Pancreas (tissue), 10 donors: ENCODE results near the gene DGLUCY. TPM values are rescaled to one million over a fixed set of nuclear protein-coding genes. Genes with fewer than 3 reads are reported as not detected.

ENCODE experiments used
- ATAC-seq, 4 donors: fragments of 200-7000 bp; cut with Tn5 transposase; one replicate each; pipeline versions ENCODE4 v1.8.0 to v1.9.1; 2020; ENCODE audit warnings: mild to moderate bottlenecking in 4 of 4, moderate library complexity in 4 of 4
- DNase-seq, 6 donors: peaks; one replicate each; pipeline ENCODE4 v3.0.0-alpha.2; 2020
- FAIRE-seq: peaks from 2 replicates; lab custom pipeline; 2012; peaks lifted over from hg19 to GRCh38; lab: Jason Lieb, UNC
- H3K27ac ChIP-seq, 4 donors: fragments of 200-600 bp; sonication (generic); 1 replicate in 3 of 4; 2 replicates in 1 of 4; pipeline versions ENCODE4 v1.5.0 to v1.8.0; 2020
- H3K27me3 ChIP-seq, 4 donors: fragments of 200-600 bp; one replicate each; pipeline ENCODE4 v1.8.0; 2021
- H3K36me3 ChIP-seq, 3 donors: fragments of 200-600 bp; sonication (generic) in 1 of 3; one replicate each; pipeline versions ENCODE4 v1.5.0 to v1.8.0; 2020 to 2021
- H3K4me1 ChIP-seq, 3 donors: fragments of 200-600 bp; one replicate each; pipeline ENCODE4 v1.8.0; 2021
- H3K4me3 ChIP-seq, 4 donors: fragments of 200-600 bp; sonication (generic) in 2 of 4; one replicate each; pipeline versions ENCODE4 v1.5.0 to v1.8.0; 2020 to 2021
- H3K9me3 ChIP-seq, 4 donors: fragments of 200-600 bp; one replicate each; pipeline ENCODE4 v1.8.0; 2021
- WGBS, 2 donors: extraction: QIAGEN DNeasy Blood & Tissue Kit; methylation state at CpG; one replicate each; pipeline ENCODE4 v1.1.7; 2013; 5-methylcytosine and 5-hydroxymethylcytosine counted together
- intact Hi-C, 3 donors: fragments of 100-400 bp; cut with DNase I; formaldehyde crosslinking; loops; one replicate each; pipeline versions ENCODE4 v1.11.1 to v1.14.2; 2022
- polyA plus RNA-seq, 2 donors: library from polyadenylated mRNA; stranded (reverse); fragments of 200-250 nt; gene quantifications; one replicate each; pipeline ENCODE4 v1.2.3, GENCODE V29; 2013
- total RNA-seq, 6 donors: library from RNA; stranded (reverse); fragmentation: NEBNext Ultra II Directional in 4 of 6; extraction: Animal tissue kit (Norgen Biotek cat#: 25700) in 4 of 6; gene quantifications; one replicate each; pipeline versions ENCODE4 v1.2.1 to v1.2.4, GENCODE V29; 2021 to 2023
- TF ChIP-seq, protein P1 (sequence below), 4 donors: fragments of 200-600 bp; sonication (generic) in 3 of 4; IDR thresholded peaks; one replicate each; pipeline versions ENCODE4 v1.5.0 to v1.8.0; 2021; ENCODE audit warnings: antibody characterized with exemption in 4 of 4
- donor health status: healthy with polysubstance abuse.
- donor health status: DM: no; HTN: no; CAD: no; lungs with moderate emphysema.
- donor health status: DM: no; HTN: no; CAD: no.
- donor health status: control.
- donor health status: control.
- donor health status: Bipolar disorder and iron deficiency.
- donor health status: DM: yes; HTN: yes; CAD: no.
- donor health status: DM: no; HTN: no; CAD: no.
- donor health status: DM: no; HTN: no; CAD: no.
- donor health status: DM: yes; HTN: yes; CAD: no.

Gene DGLUCY
- total and polyA plus RNA-seq, 8 donors: 11.9 to 43.4 (median 23.1) TPM

GRCh38 chr14:91273273-91273884, 159.5 kb downstream of the DGLUCY start:
- 95 to 96% methylated on average over 26 to 27 of the region's 27 CpGs for WGBS, 2 donors
- DNase-seq (peak in 1 of 6 donors; percentile 61), FAIRE-seq (no peak), ATAC-seq (no peak)
- H3K9me3 ChIP-seq: no peaks in the 10 kb centered on the region
- no peaks in the 10 kb centered on the region for H3K4me1 ChIP-seq
- intact Hi-C loops: loop anchor here in 1 of 3 donors (10.0 kb wide), 1 partner anchor 89 kb away; no protein-coding TSS in a partner anchor
- no peak overlapping the region for H3K4me3 ChIP-seq
- H3K36me3 ChIP-seq: peaks cover 0 to 40% (median 0%) of the 10 kb centered on the region in 3 donors
- TF ChIP-seq, protein P1, sequence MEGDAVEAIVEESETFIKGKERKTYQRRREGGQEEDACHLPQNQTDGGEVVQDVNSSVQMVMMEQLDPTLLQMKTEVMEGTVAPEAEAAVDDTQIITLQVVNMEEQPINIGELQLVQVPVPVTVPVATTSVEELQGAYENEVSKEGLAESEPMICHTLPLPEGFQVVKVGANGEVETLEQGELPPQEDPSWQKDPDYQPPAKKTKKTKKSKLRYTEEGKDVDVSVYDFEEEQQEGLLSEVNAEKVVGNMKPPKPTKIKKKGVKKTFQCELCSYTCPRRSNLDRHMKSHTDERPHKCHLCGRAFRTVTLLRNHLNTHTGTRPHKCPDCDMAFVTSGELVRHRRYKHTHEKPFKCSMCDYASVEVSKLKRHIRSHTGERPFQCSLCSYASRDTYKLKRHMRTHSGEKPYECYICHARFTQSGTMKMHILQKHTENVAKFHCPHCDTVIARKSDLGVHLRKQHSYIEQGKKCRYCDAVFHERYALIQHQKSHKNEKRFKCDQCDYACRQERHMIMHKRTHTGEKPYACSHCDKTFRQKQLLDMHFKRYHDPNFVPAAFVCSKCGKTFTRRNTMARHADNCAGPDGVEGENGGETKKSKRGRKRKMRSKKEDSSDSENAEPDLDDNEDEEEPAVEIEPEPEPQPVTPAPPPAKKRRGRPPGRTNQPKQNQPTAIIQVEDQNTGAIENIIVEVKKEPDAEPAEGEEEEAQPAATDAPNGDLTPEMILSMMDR (IDR thresholded peaks at IDR 0.05): no peak
- H3K27me3 ChIP-seq: no peaks in the 10 kb centered on the region
- H3K27ac ChIP-seq: no peak overlapping the region

- intact Hi-C loops: loop anchor here in 1 of 3 donors (10.0 kb wide), 1 partner anchor 89 kb away; no protein-coding TSS in a partner anchor
- H3K27me3 ChIP-seq: no peaks in the 10 kb centered on the region
- FAIRE-seq: no peak
- H3K4me1 ChIP-seq: no peaks in the 10 kb centered on the region
- no peak overlapping the region for H3K27ac ChIP-seq
- no peak for DNase-seq
- peaks cover 0 to 41% (median 0%) of the 10 kb centered on the region in 3 donors for H3K36me3 ChIP-seq
- 89 to 96% methylated on average over 13 of the region's 13 CpGs for WGBS, 2 donors
- H3K9me3 ChIP-seq: no peaks in the 10 kb centered on the region
- no peak overlapping the region for H3K4me3 ChIP-seq
- TF ChIP-seq, protein P1 (IDR thresholded peaks at IDR 0.05): no peak
- ATAC-seq: no peak
Observed at GRCh38 chr14:91273885-91274273, 160.0 kb downstream of the DGLUCY start.

GRCh38 chr14:91274796-91275195, 160.9 kb downstream of the DGLUCY start:
- no peak for ATAC-seq
- peak in 1 of 6 donors; percentile 31 for DNase-seq
- no peak overlapping the region for H3K4me3 ChIP-seq
- intact Hi-C loops: loop anchor here in 1 of 3 donors (10.0 kb wide), 1 partner anchor 90 kb away; no protein-coding TSS in a partner anchor
- H3K36me3 ChIP-seq: peaks cover 0 to 41% (median 0%) of the 10 kb centered on the region in 3 donors
- 92 to 95% methylated on average over 9 of the region's 9 CpGs for WGBS, 2 donors
- TF ChIP-seq, protein P1 (IDR thresholded peaks at IDR 0.05): no peak
- no peak overlapping the region for H3K27ac ChIP-seq
- H3K9me3 ChIP-seq: no peaks in the 10 kb centered on the region
- FAIRE-seq: no peak
- H3K27me3 ChIP-seq: no peaks in the 10 kb centered on the region
- no peaks in the 10 kb centered on the region for H3K4me1 ChIP-seq

Other genes starting within 250 kb of the DGLUCY start
- gene RPS6KA5, start 53.4 kb upstream of the DGLUCY start, total RNA-seq: 1 to 10 TPM; 2.5 to 3.5 (median 3.2) TPM
- 1 to 10 TPM in 1 of 2 donors, under 1 TPM in 1; 0.95 to 1.1 TPM for gene RPS6KA5, start 53.4 kb upstream of the DGLUCY start, polyA plus RNA-seq
- under 1 TPM in 5 of 6 donors, not detected in 1; 0.09 to 0.90 (median 0.20) TPM for gene GPR68, start 130.6 kb downstream of the DGLUCY start, total RNA-seq
- under 1 TPM; 0.23 to 0.33 TPM for gene GPR68, start 130.6 kb downstream of the DGLUCY start, polyA plus RNA-seq